ENCODE data around the gene LAMB2. TPM values are rescaled to one million over a fixed set of nuclear protein-coding genes. Genes with fewer than 3 reads are reported as not detected.

Gene LAMB2
- total and polyA plus RNA-seq, 2 experiments from 2014 or later: 71.3 to 154 TPM

GRCh38 chr3:49157289-49157688 lies 24.4 kb upstream of the LAMB2 start:
- Mint-ChIP-seq H3K9me3 (no peaks in the 10 kb centered on the region), H3K27ac (no peak overlapping the region), H3K4me3 (no peak overlapping the region), H3K27me3 (ENCODE audit: insufficient read depth, low read depth, poor library complexity) (peaks cover 5% of the 10 kb centered on the region), H3K36me3 (ENCODE audit: low read depth) (peaks cover 3% of the 10 kb centered on the region; the same call in 1 of the 3 replicates), H3K4me1 (no peaks in the 10 kb centered on the region)
- DNase-seq (ENCODE audit: low spot score): no peak
- Histone ChIP-seq H3K36me3 (ENCODE audit: insufficient read depth) (no peaks in the 10 kb centered on the region), H3K79me2 (replicated peaks; ENCODE audit: insufficient read depth) (no peaks in the 10 kb centered on the region), H3K4me1 (ENCODE audit: insufficient read depth) (no peaks in the 10 kb centered on the region), H3K9me2 (ENCODE audit: insufficient read depth) (no peaks in the 10 kb centered on the region), H3K27me3 (ENCODE audit: insufficient read depth) (no peaks in the 10 kb centered on the region), H3K27ac (ENCODE audit: low read depth) (no peak overlapping the region), H3K4me3 (no peak overlapping the region), H4K20me1 (replicated peaks; ENCODE audit: insufficient read depth) (no peaks in the 10 kb centered on the region; the same call in 1 of the 2 replicates), H2AFZ (no peak overlapping the region), H3F3A (replicated peaks; ENCODE audit: low read depth) (peaks cover 11% of the 10 kb centered on the region), H3K4me2 (no peak overlapping the region)
- no peak for TF ChIP-seq CTCF (conservative IDR thresholded peaks at IDR 0.05; ENCODE audit: low read depth in 2 of 2)
- no peak for ATAC-seq

DNA sequence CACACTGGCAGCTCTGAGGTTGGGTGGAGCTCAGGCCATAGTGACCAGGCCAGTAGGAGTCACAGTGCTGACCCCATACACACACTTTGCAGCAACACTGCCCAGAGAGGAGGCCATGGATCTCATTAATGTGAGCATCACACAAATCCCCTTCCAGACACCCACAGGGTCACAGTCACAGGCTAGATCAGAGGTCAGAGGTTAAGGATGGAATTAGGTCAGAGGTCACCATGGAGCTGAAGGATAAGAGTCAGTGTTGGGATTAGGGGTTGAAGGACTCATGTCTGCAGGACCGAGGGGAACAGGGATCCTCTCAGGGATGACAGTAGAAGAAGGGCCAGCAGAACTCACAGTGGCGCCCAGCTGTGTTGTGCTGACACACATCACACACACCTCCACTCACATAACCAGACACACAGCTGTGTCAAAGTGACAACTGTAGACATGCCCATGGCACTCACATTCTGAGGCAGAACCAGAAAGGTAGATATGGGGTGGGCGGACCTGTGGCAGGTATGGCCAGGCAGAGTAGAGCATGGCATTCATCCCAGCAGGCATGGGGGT lies 20.6 kb upstream of the LAMB2 start:
- Histone ChIP-seq H3F3A (replicated peaks; ENCODE audit: low read depth) (peaks cover 6% of the 10 kb centered on the region), H3K27me3 (ENCODE audit: insufficient read depth) (no peaks in the 10 kb centered on the region), H3K27ac (ENCODE audit: low read depth) (no peak overlapping the region), H2AFZ (no peak overlapping the region), H3K4me1 (ENCODE audit: insufficient read depth) (no peaks in the 10 kb centered on the region), H3K79me2 (replicated peaks; ENCODE audit: insufficient read depth) (no peaks in the 10 kb centered on the region), H3K4me2 (no peak overlapping the region), H4K20me1 (replicated peaks; ENCODE audit: insufficient read depth) (no peaks in the 10 kb centered on the region; the same call in 1 of the 2 replicates), H3K4me3 (no peak overlapping the region), H3K9me2 (ENCODE audit: insufficient read depth) (no peaks in the 10 kb centered on the region), H3K36me3 (ENCODE audit: insufficient read depth) (no peaks in the 10 kb centered on the region)
- Mint-ChIP-seq H3K4me3 (no peak overlapping the region), H3K27me3 (ENCODE audit: insufficient read depth, low read depth, poor library complexity) (peaks cover 14% of the 10 kb centered on the region), H3K9me3 (no peaks in the 10 kb centered on the region), H3K27ac (no peak overlapping the region), H3K36me3 (ENCODE audit: low read depth) (no peaks in the 10 kb centered on the region), H3K4me1 (peaks cover 3% of the 10 kb centered on the region; the same call in 1 of the 3 replicates)
- DNase-seq (ENCODE audit: low spot score): no peak
- ATAC-seq: no peak
- TF ChIP-seq CREB1 (CRISPR knock-in tag; IDR thresholded peaks at IDR 0.05; ENCODE audit: low read depth) (no peak), ZNF331 (CRISPR knock-in tag; IDR thresholded peaks at IDR 0.05; ENCODE audit: low read depth) (no peak), NANOG (IDR thresholded peaks at IDR 0.05; ENCODE audit: borderline replicate concordance) (no peak), POLR2AphosphoS5 (IDR thresholded peaks at IDR 0.05; ENCODE audit: low read depth) (no peak), ZNF462 (CRISPR knock-in tag; IDR thresholded peaks at IDR 0.05) (no peak), EZH2 (IDR thresholded peaks at IDR 0.05; ENCODE audit: low read depth, unreplicated experiment) (no peak), ZNF114 (CRISPR knock-in tag; IDR thresholded peaks at IDR 0.05) (no peak)
- TF ChIP-seq, protein P1, sequence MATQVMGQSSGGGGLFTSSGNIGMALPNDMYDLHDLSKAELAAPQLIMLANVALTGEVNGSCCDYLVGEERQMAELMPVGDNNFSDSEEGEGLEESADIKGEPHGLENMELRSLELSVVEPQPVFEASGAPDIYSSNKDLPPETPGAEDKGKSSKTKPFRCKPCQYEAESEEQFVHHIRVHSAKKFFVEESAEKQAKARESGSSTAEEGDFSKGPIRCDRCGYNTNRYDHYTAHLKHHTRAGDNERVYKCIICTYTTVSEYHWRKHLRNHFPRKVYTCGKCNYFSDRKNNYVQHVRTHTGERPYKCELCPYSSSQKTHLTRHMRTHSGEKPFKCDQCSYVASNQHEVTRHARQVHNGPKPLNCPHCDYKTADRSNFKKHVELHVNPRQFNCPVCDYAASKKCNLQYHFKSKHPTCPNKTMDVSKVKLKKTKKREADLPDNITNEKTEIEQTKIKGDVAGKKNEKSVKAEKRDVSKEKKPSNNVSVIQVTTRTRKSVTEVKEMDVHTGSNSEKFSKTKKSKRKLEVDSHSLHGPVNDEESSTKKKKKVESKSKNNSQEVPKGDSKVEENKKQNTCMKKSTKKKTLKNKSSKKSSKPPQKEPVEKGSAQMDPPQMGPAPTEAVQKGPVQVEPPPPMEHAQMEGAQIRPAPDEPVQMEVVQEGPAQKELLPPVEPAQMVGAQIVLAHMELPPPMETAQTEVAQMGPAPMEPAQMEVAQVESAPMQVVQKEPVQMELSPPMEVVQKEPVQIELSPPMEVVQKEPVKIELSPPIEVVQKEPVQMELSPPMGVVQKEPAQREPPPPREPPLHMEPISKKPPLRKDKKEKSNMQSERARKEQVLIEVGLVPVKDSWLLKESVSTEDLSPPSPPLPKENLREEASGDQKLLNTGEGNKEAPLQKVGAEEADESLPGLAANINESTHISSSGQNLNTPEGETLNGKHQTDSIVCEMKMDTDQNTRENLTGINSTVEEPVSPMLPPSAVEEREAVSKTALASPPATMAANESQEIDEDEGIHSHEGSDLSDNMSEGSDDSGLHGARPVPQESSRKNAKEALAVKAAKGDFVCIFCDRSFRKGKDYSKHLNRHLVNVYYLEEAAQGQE (IDR thresholded peaks at IDR 0.05; ENCODE audit: unreplicated experiment): no peak
